ENCODE measurements around the gene ENTREP3.

ENTREP3 gene

GRCh38 chr1:155199792-155200191 lies 55.5 kb downstream of the ENTREP3 start:
- no peak for DNase-seq (ENCODE audit: low read depth, low spot score)

GRCh38 chr1:155198547-155198906 lies 56.8 kb downstream of the ENTREP3 start:
- DNase-seq (ENCODE audit: low read depth, low spot score): no peak

- no peak for DNase-seq (ENCODE audit: low read depth, low spot score)
These were observed 57.3 kb downstream of the ENTREP3 start for GRCh38 chr1:155197901-155198546.
